Measurements from ENCODE around the gene ASMTL.
"Not testable (repeated sequence)": the region's sequence is repeated elsewhere in the genome, so short reads cannot be mapped to it uniquely, and the experiment has no call there.

Gene ASMTL

DNA sequence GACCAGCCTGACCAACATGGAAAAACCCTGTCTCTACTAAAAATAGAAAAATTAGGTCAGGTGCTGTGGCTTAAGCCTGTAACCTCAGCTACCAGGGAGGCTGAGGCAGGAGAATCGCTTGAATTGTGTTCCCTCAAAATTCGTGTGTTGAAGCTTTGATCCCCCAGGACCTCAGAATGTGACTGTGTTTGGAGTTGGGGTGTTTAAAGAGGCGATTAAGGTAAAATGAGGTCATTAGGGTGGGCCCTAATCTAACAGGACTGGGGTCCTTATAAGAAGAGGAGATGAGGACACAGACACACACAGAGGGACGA is 84.4 kb downstream of the ASMTL start:
- ATAC-seq (replicated peaks; ENCODE audit: extremely low read depth, poor library complexity, severe bottlenecking), result no peak
- no peaks in the 10 kb centered on the region for H3K9me3 Mint-ChIP-seq
- no peaks in the 10 kb centered on the region for H3K27me3 Mint-ChIP-seq
- peaks cover 14% of the 10 kb centered on the region for H3K36me3 Mint-ChIP-seq (ENCODE audit: insufficient read depth)
- no peaks in the 10 kb centered on the region for H3K4me1 Mint-ChIP-seq
- H3K4me3 Mint-ChIP-seq, result no peak overlapping the region
- peak overlapping the region; percentile 49 for H3K27ac Mint-ChIP-seq (ENCODE audit: low read depth)
- no peak for DNase-seq (ENCODE audit: low spot score in 2 of 2)

DNA sequence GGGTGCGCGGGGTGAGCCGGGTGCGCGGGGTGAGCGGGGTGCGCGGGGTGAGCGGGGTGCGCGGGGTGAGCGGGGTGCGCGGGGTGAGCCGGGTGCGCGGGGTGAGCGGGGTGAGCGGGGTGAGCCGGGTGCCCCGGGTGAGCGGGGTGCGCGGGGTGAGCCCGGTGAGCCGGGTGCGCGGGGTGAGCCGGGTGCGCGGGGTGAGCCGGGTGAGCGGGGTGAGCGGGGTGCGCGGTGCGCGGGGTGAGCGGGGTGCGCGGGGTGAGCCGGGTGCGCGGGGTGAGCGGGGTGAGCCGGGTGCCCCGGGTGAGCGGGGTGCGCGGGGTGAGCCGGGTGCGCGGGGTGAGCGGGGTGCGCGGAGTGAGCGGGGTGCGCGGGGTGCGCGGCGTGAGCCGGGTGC is 86.3 kb downstream of the ASMTL start:
- peaks cover 19% of the 10 kb centered on the region for H3K36me3 Mint-ChIP-seq (ENCODE audit: insufficient read depth)
- not testable (repeated sequence) for H3K27me3 Mint-ChIP-seq; H3K9me3 Mint-ChIP-seq; ATAC-seq (replicated peaks; ENCODE audit: extremely low read depth, poor library complexity, severe bottlenecking); H3K4me1 Mint-ChIP-seq; DNase-seq (ENCODE audit: low spot score in 2 of 2); H3K27ac Mint-ChIP-seq (ENCODE audit: low read depth); H3K4me3 Mint-ChIP-seq

DNA sequence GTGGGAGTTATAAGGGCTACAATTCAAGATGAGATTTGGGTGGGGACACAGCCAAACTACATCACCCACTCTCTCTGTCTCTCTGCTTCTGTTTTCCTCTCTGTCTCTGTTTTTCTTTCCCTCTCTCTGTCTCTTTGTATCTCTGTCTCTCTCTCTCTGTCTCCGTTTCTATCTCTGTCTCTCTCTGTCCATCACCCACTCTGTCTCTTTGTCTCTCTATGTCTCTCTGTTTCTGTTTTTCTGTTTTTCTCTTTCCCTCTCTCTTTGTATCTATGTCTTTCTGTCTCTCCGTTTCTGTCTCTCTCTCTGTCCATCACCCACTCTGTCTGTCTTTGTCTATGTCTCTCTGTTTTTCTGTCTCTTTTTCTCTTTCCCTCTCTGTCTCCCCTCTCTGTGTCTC is 90.8 kb downstream of the ASMTL start:
- peaks cover 19% of the 10 kb centered on the region for H3K36me3 Mint-ChIP-seq (ENCODE audit: insufficient read depth)

GRCh38 chrX:1361275-1361674 is 91.4 kb downstream of the ASMTL start:
- DNase-seq (ENCODE audit: low spot score in 2 of 2) (no peak), ATAC-seq (replicated peaks; ENCODE audit: extremely low read depth, poor library complexity, severe bottlenecking) (no peak)
- no peaks in the 10 kb centered on the region for H3K9me3 Mint-ChIP-seq
- H3K4me3 Mint-ChIP-seq, result no peak overlapping the region
- H3K36me3 Mint-ChIP-seq (ENCODE audit: insufficient read depth), result peaks cover 19% of the 10 kb centered on the region
- H3K4me1 Mint-ChIP-seq, result no peaks in the 10 kb centered on the region
- peak overlapping the region; percentile 50 for H3K27ac Mint-ChIP-seq (ENCODE audit: low read depth)
- no peaks in the 10 kb centered on the region for H3K27me3 Mint-ChIP-seq

More for the DNA sequence above, 90.8 kb downstream of the ASMTL start:
- Mint-ChIP-seq H3K4me1 (no peaks in the 10 kb centered on the region), H3K27ac (ENCODE audit: low read depth) (peak overlapping the region; percentile 36), H3K27me3 (no peaks in the 10 kb centered on the region), H3K4me3 (no peak overlapping the region), H3K9me3 (no peaks in the 10 kb centered on the region)
- DNase-seq (ENCODE audit: low spot score in 2 of 2) (no peak), ATAC-seq (replicated peaks; ENCODE audit: extremely low read depth, poor library complexity, severe bottlenecking) (no peak)

DNA sequence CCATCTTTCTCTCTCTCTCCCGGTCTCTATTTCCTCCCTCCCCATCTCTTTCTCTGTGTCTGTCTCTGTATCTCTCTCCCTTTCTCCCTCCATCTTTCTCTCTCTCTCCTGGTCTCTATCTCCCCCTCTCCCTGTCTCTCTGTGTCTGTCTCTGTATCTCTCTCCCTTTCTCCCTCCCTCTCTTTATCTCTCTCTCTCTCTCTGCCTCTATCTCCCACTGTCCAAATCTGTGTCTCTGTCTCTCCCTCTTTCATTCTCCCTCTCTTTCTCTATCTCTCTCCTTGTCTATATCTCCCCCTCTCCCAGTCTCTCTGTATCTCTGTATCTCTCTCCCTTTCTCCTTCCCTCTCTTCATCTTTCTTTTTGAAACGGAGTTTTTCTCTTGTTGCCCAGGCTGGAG is 92.5 kb downstream of the ASMTL start:
- peak overlapping the region; percentile 50 for H3K27ac Mint-ChIP-seq (ENCODE audit: low read depth)
- no peaks in the 10 kb centered on the region for H3K4me1 Mint-ChIP-seq
- no peak overlapping the region for H3K4me3 Mint-ChIP-seq
- peaks cover 23% of the 10 kb centered on the region for H3K36me3 Mint-ChIP-seq (ENCODE audit: insufficient read depth)
- H3K9me3 Mint-ChIP-seq, result no peaks in the 10 kb centered on the region
- no peaks in the 10 kb centered on the region for H3K27me3 Mint-ChIP-seq
- DNase-seq (ENCODE audit: low spot score in 2 of 2) (no peak), ATAC-seq (replicated peaks; ENCODE audit: extremely low read depth, poor library complexity, severe bottlenecking) (no peak)

- H3K4me1 Mint-ChIP-seq, result no peaks in the 10 kb centered on the region
These were observed 93.2 kb downstream of the ASMTL start for GRCh38 chrX:1359477-1359873.

GRCh38 chrX:1358793-1359476 is 93.8 kb downstream of the ASMTL start:
- Mint-ChIP-seq H3K27me3 (no peaks in the 10 kb centered on the region), H3K4me1 (no peaks in the 10 kb centered on the region), H3K4me3 (no peak overlapping the region), H3K36me3 (ENCODE audit: insufficient read depth) (peaks cover 20% of the 10 kb centered on the region), H3K9me3 (no peaks in the 10 kb centered on the region), H3K27ac (ENCODE audit: low read depth) (peak overlapping the region; percentile 50)
- ATAC-seq (replicated peaks; ENCODE audit: extremely low read depth, poor library complexity, severe bottlenecking) (no peak), DNase-seq (ENCODE audit: low spot score in 2 of 2) (no peak)

More at GRCh38 chrX:1359477-1359873, 93.2 kb downstream of the ASMTL start:
- H3K4me3 Mint-ChIP-seq, result no peak overlapping the region
- no peaks in the 10 kb centered on the region for H3K9me3 Mint-ChIP-seq
- DNase-seq (ENCODE audit: low spot score in 2 of 2) (no peak), ATAC-seq (replicated peaks; ENCODE audit: extremely low read depth, poor library complexity, severe bottlenecking) (no peak)
- H3K27me3 Mint-ChIP-seq, result no peaks in the 10 kb centered on the region
- peaks cover 20% of the 10 kb centered on the region for H3K36me3 Mint-ChIP-seq (ENCODE audit: insufficient read depth)
- peak overlapping the region; percentile 50 for H3K27ac Mint-ChIP-seq (ENCODE audit: low read depth)

DNA sequence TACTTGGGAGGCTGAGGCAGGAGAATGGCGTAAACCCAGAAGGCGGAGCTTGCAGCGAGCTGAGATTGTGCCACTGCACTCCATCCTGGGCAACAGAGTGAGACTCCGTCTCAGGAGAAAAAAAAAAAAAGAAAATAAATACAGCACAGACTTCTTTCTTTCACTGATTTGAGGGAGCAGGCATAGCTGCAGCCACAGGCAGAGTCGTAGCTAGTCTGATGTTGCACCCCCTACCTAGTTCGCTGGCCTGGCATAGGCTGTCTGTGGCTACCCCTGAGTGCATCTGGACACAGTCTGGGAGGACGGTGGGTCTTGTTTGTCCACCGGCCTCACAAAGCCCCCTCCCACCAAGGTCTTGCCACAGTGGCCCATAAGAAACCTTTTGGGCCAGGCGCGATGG is 94.7 kb downstream of the ASMTL start:
- DNase-seq (ENCODE audit: low spot score in 2 of 2), result no peak
- Mint-ChIP-seq H3K36me3 (ENCODE audit: insufficient read depth) (peaks cover 20% of the 10 kb centered on the region), H3K4me1 (no peaks in the 10 kb centered on the region), H3K27ac (ENCODE audit: low read depth) (no peak overlapping the region), H3K4me3 (no peak overlapping the region), H3K27me3 (no peaks in the 10 kb centered on the region), H3K9me3 (no peaks in the 10 kb centered on the region)
- no peak for ATAC-seq (replicated peaks; ENCODE audit: extremely low read depth, poor library complexity, severe bottlenecking)

DNA sequence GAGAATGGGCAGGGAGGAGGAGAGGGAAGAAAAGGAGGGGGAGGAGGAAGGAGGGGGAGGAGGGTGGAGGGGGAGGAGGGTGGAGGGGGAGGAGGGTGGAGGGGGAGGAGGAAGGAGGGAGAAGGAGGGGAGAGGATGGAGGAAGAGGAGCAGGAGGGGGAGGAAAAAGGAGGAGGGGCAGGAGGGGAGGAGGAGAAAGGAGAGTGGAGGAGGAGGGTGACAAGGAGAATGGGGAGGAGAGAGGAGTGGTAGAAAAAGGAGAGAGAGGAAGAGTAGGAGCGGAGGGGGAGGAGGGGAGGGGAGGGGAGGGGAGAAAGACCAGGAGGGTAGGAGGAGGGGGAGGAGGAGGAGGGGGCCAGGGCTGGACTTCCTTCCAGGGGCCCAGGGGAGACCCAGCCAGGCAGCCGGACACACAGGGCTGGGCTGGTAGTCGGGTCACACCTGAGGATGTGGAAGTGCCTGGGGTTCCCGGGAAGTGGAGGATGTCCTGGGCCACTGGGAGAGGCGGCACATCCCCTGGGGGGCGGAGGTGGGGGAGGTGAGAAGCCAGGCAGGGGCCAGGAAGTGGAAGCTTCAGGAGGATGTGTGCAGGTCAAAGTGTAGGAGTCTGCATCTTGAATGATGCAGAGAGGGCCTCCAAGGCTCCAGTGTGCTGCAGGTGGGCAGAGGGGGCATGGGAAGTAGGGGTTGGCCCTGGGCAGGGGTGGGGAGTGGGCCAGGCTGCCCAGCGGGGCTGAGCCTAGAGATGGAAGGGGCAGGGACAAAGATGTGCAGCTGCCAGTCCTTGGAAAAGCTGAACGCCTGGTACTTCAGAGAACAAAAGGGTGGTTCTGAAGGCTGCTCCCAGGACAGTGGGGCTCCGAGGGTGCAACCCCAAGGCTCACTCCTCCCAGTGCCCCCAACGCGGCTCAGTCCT is 97.3 kb downstream of the ASMTL start:
- Mint-ChIP-seq H3K36me3 (ENCODE audit: insufficient read depth) (peaks cover 15% of the 10 kb centered on the region), H3K27ac (ENCODE audit: low read depth) (no peak overlapping the region), H3K9me3 (no peaks in the 10 kb centered on the region), H3K4me1 (no peaks in the 10 kb centered on the region), H3K27me3 (no peaks in the 10 kb centered on the region), H3K4me3 (no peak overlapping the region)
- peak; percentile 40 for ATAC-seq (replicated peaks; ENCODE audit: extremely low read depth, poor library complexity, severe bottlenecking)
- no peak for DNase-seq (ENCODE audit: low spot score in 2 of 2)

GRCh38 chrX:1354036-1355019 is 98.4 kb downstream of the ASMTL start:
- Mint-ChIP-seq H3K4me1 (no peaks in the 10 kb centered on the region), H3K27ac (ENCODE audit: low read depth) (peak overlapping the region; percentile 9), H3K36me3 (ENCODE audit: insufficient read depth) (peaks cover 10% of the 10 kb centered on the region), H3K27me3 (no peaks in the 10 kb centered on the region), H3K9me3 (no peaks in the 10 kb centered on the region), H3K4me3 (no peak overlapping the region)
- ATAC-seq (replicated peaks; ENCODE audit: extremely low read depth, poor library complexity, severe bottlenecking), result no peak
- DNase-seq (ENCODE audit: low spot score in 2 of 2), result no peak
